ENCODE results near the gene EXOC2. TPM values are rescaled to one million over a fixed set of nuclear protein-coding genes. Genes with fewer than 3 reads are reported as not detected.

The EXOC2 gene
- total RNA-seq, 1 experiment from 2014 or later: 39.0 TPM

DNA sequence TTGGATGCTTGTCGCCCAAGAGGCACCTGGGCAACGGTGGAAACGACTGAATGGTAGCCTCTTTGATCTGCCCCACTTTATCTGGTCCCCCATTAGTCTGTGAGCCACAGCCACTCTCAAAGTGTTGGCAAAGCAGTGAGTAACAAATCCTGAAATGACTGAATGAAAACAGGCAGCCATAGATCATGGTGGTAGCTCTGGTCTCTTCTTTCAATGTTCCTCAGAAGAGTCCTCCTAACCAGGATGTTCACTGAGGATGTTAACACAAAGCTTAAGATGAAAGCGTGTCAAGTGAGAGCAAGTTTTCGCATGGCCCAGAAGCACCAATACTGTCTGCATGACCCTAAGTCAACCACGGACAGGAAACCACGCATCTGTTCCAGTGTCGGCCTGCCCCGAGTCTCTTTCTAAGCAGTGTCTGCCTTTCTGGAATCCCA lies 194.1 kb downstream of the EXOC2 start:
- no peak for DNase-seq (ENCODE audit: low spot score)

DNA sequence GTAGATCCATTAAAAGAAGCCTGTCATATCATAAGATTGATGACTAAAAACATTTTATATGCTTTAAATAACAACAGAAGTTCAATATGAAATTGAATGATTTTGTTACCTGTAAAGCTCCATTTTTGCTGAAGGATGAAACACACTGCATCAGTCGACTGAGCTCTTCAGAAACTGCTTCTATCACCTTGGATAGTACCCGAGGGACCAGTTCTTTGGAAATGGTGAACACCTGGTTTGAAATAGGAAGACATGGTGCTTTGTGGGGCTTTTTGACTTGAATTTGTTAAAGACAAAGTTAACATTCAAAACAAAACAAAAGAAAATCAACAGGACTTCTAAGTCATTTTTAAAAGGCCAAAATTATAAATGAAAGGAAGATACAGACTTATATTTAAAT lies 195.7 kb downstream of the EXOC2 start:
- no peak for DNase-seq (ENCODE audit: low spot score)

DNA sequence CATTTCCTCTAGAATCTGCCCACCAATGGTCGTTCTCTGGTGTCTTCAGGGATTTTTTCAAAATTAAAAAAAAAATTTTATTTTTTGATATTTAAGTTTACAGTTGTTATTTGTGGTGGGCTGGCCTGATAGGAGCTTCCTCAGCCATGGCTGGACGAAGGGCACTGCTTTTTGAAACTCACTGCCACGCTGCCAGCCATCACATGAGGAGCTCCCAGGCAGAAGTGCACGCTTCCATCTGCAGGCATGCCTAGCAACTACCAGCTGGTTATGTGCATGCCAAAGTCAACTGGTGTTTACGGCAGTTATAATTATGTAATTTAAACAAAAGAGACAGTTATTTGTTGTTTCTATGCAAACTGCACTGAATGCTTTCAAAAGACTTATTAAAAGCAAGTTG lies 196.3 kb downstream of the EXOC2 start:
- DNase-seq (ENCODE audit: low spot score): no peak

DNA sequence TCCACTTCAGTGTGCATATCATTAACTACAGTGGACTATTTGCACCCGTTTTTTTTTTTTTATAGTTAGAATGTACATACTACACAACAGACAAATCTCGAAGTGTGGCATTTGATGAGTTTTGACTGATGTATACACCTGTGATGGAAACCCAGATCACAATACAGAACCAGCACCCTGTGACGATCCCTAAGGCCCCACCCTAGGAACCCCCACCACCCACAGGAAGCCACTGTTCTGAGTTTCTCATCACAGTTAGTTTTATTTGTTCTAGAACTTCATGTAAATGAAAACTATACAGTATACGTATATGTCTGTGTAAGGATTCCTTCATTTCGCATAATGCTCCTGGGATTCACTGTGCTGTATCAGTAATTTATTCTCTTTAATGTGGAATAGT lies 198.5 kb downstream of the EXOC2 start:
- no peak for DNase-seq (ENCODE audit: low spot score)

DNA sequence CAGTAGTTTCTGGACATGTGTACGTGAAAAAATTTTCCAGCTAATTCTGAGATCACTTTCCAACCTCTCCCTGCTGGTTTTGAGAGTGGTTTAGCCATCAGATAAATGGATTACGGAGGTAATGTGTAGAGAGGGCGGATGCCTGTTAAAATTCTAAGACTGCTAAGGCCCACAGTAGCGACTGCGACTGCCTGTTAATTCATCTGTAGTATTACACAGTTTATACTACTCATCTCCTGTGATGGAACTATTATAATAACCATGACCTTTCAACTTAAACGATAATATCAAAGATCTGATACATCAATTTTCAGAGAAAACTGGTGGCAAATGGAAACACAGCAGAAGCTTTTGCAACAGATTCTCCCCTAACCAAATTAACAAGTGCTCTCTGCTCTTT lies 199.1 kb downstream of the EXOC2 start:
- no peak for DNase-seq (ENCODE audit: low spot score)

DNA sequence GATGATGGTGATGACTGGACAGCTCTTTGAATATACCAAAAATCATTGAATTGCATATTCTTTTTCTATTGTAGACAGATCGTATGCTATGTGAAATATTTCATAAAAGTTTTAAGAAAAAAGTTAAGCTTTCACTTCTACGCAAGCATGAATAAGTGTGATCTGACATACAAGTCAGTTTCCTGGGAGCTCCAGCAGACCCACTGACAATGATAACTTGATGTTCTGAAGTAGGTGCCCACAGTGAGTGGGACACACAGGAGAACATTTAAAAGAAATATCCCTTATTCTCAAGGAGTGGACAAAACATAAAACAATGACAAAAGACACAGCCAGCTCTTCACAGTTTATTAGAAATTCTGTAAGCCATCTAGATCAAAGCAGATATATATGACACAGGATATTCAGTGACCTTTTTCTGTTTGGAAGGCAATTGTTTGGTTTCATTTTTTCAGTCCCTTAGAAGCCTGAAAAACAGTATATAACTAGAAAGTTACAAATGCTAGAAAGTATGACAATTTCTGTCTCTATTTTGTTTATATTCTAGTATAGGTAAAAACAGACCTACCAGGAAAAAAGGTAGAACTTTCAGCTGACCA lies 200.0 kb downstream of the EXOC2 start:
- DNase-seq (ENCODE audit: low spot score): no peak

DNA sequence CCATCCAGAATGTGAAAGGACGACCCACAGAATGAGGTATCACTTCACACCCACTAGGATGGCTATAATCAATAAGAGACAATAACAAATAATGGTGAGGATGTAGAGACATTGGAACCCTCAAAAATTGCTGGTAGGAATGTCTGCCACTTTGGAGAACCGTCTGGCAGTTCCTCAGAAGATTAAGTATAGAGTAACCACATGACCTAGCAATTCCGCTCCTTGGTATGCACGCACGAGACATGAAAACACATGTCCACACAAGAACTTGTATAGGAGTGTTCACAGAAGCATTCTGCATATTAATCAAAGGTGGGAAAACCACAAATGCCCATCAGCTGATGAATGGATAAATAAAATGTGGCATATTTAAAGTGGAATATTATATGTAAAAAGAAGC lies 200.8 kb downstream of the EXOC2 start:
- DNase-seq (ENCODE audit: low spot score): no peak

DNA sequence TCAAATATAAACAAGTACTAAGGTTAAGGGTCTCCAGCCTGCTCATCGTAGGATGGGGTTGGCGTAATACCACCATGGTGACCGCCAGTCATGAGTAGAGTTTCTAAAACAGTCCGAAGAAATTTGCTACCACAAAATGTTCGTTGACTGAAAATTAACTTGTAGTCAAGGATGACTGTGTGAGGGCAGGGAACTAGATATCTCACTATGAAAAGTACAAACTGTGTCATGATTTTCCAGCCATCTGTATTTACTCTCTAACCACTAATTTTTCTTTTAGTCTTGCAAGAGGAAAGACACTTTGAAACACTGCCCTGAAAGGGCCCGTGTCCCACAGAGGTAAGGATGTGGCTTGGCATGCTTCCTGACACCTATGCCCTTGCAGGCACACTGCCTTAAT lies 201.7 kb downstream of the EXOC2 start:
- no peak for DNase-seq (ENCODE audit: low spot score)

DNA sequence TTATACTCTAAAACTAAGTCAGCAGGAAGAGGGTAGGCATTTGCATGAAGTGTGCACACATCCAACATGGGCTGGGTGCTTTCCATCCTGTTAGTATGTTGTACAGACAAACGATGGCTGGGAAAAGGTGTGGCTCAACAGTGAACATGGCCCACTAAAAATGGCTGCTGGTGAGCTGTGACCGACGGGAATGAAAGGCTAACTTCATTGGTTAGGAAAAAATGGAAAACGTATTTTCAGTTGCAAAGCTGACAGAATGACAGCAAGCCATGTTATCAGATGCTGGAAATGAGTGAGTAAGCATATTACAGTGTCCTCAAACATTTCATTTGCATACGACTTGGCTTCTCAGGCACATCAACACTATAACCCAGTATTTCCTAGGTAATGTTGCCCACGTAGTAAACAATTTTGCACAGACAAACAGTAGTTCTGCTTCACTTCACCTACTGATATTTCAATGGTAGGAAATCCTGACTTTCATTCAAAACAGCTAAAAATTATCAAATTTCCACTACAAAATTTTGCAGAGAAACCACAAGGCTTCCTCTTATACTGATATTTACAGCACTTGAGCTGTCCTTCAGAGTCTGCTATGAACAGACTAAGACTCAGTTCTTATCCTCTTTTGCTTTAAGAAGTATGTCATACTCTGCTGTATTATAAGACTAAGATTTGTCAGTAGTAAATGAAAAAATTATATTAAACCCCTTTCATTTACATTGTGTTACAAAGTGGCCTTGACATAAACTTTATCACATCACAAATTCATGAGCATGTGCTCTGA lies 202.5 kb downstream of the EXOC2 start:
- no peak for DNase-seq (ENCODE audit: low spot score)

DNA sequence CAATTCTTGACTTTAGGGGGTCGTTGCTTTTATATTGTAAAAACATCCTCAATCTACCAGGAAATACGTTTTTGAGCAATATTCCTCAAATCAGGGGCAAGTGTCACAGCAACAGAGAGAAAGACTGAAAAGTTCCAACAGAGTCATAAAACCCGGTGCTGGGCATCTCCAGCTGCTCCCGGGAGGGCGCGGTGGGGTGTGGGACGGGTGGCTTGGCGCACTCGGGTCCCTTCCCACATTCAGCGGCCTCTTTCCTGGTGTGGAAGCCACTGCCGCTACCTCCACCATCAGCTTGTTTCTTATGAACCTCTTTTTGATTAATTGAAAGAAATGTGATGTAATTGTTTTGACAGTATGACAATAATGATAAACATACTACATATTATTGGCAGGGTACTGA lies 203.2 kb downstream of the EXOC2 start:
- DNase-seq (ENCODE audit: low spot score): no peak

DNA sequence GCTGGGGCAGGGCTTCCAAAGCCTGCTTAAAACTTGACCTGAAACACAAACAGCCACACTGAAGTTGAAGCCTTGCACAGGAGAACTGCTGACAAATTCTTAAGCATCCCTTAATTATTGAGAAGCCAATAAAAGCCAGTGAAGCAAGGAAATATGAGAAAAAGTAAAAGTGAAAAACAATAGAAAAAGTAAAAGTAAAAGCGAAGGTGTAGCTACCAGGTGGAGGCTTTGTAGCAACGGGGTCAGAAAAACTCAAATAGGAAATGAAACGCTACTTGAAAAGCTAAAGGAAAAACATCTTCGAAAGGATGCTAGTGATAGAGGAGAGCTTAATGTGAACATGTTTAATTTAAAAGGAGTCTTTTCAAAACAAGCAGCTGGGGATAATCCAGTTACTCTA lies 203.9 kb downstream of the EXOC2 start:
- DNase-seq (ENCODE audit: low spot score): no peak

DNA sequence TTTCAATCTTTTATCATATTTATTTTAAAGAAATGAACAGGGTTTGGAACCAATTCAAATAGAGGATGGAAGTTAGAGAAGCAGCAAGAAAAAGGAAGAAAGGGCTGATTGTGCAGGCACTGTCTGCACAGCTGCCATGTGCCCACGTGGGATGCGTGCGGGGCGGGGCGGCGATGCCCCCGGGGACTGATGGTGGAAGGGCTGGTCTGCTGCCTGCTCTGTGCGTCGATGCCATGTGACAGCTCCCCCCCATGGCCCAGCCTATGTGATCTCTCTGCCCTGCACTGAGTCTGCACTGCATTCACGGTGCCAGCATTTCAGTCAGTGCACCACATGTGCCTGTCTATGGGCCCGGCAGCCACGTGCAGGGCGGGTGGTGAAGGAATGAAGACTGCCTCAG lies 205.0 kb downstream of the EXOC2 start:
- no peak for DNase-seq (ENCODE audit: low spot score)

DNA sequence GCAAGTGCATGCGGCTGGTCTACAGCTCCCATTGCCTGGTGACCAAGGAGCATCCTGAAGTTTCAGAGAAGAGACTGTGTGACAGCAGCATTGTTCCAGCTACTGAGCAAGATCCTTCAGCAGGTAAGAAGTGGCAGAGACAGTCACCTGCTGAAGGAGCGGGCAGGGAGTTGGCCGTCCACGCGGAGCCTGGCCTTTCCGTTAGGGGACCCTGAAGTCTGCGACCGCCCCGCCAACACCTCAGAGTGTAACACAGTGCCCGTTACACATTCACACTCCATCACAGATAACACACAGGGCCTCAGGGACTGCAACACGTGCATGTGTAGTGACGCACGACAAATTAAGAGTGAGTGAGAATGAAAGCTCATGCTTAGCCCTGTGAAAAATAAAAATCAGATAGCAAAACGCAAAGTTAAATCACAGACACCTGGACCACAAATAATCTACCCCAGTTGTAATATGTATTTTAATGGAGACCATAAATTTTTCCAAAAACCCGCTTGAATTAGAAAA lies 207.2 kb downstream of the EXOC2 start:
- no peak for DNase-seq (ENCODE audit: low spot score)

DNA sequence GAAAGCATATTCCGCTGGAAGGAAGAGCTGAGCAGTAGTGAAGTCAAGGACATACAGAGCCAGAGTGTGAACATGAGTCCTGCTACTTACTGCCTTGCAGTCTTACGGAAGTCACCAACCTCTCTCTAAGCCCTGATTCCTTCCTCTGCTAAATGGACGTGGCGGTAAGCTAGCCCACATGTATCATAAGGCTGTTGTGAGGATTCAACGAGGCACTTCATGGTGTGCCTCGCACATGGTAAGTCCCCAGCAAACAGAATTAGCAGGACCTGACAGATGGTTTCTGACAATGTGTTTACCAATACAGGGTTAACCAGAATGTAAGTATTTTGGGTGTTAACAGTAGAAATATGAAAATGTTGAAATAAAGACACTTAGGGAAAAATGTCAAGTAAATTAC lies 208.2 kb downstream of the EXOC2 start:
- no peak for DNase-seq (ENCODE audit: low spot score)

DNA sequence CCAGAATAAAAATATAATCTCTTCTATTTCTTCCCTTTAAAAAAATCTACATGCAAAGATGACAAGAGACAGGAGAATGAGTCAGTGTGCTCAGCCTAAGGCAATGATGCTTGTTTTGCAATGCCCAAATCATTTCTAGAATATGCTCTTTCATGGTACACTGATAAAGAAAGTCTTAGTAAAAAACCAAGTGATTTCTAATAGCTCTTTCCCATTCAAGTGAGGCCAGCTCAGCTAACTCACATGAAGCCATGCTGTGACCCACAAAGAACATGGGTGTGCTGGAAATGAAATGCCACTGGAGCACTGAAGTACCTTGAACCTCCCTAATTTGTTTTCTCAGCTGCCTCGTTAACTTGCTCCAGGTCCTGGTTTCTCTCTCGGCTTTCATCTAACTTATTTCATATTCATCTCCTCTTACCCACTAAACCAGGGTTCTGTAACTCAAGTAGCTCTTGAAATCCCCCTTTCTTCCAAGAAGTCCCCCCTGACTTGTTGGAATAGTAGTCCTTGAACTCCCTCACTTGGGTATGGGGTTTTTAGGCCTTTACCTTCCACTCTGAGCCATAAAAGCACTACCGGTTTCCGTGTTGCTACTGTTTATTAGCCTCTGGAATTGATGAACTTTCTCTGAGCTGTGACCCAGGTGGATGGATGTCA lies 208.7 kb downstream of the EXOC2 start:
- no peak for DNase-seq (ENCODE audit: low spot score)

DNA sequence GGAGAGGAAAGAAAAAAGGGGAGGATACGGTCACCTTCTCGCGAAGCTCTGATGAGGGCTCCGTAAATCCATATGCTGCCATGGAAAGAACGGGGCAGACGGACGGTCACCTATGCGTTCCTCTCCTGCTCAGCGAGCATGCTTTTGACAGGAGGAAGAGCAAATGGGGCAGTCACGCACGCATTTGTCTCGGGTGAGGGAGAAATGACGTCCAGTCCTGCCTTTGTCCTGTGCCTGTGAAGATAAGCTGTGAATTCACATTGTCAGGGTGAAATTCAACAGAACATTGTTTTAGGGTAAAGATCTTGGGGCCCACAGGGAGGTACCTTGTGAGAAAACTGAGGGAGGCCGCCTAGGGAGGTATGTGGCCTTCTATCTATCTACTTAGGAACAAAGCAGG lies 217.6 kb downstream of the EXOC2 start:
- no peak for DNase-seq (ENCODE audit: low spot score)

DNA sequence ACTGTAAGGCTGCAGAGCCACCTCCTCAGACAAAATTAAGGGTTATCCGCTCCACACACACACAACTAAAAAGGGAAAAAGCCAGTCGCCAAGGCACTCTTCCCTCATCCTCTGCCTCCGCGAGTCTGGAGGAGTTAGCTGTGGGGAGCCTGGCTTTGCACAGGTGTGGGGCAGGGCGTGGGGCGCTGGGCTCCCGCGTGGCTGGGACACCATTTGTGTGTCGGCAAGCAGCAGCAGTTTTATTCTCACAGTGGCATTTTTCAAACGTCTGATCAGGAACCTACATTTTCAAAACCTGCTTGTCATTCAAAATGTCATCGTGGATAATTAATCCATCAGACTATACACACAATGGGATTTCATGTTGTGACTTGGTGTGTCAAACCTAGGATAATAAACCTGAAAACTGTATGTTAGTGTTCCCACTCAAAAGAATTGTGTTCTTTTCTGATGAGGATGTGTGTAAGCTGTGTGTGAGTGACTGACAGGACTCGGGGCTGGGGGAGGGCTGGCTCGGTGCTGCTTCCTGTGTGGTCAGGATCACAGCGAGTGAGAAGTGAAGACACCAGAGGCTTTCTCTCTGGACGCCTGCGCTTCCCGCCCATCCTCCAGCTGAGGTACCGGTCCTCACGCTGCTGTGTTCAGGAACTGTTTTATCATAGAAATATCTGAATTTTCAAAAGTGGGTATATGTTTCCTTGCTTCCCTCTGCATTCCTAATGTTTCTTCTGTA lies 218.3 kb downstream of the EXOC2 start:
- DNase-seq (ENCODE audit: low spot score): peak; percentile 13

DNA sequence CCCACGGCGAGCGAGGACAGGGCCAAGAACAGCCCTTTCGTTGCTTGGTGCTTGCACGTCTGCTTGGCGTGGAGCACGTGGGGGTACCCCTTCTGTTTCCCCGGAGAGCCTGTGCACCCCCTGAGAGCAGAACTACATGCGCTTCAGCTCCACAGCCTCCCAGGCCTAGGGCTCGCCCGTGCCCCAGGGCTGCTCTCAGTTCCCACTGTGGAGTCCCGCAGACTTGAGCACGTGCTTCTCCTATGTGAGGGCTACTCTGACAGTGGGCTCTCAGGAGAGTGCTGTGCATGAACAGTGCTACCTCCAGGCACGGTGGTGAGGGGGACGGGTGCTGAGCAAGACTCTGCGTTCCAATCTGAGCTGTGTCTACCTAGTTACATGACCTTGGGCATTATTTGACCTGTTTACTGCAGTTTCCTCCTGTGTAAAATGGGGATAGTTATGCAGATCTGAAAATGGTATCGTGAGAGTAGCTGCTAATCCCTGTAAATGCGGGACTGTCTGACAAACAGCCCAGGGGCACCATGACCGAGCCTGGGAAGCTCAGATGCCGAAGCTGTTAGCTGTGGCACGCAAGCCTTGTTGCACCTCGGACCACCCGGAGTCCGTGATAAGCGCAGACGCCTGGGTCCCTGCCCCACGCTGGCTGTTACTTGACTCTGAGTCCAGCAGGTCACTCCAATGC lies 219.0 kb downstream of the EXOC2 start:
- no peak for DNase-seq (ENCODE audit: low spot score)

DNA sequence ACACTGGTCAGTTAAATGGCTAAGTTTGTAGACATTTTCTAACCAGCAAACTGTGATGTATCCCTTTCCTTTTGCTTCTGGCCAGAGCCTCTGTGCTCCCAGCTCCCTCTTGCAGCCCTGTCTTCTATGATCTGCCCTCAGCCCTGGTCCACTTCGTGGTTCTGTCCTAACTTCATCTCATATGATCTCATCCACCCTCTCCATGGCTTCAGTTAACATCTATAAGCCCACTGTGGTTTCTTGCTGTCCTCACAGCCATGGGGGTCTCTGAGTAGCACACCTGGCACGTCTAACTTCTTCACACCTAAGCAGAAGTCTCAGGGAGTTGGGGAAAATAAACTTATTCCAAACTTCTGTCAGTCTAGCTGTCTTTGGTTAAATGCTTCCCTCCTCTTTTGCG lies 219.6 kb downstream of the EXOC2 start:
- no peak for DNase-seq (ENCODE audit: low spot score)

DNA sequence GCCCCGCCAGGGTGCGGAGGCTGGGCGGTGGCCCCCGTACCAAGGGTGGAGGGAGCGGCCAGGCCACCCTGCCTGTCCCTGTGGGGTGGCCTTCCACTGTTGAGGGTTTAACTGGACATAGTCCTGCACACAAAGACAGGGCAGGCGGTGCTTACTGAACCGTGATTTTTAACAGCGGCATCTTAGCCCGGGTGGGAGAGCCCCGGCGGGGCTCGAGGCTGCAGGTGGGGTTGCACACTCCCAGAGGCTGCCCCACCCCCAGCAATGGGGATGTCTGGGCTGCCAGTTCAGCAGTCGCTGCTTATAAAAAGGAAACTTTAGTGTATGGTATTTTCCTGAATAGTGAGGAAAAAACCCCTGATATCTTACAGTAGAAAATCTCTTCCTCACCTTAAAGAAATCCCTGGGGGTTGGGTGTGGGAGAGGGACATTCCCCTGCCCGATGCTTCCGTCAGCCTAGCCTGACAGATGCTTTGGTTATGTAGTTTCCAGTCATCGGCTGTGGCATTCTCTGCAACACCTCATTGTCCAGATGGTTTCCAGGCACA lies 222.0 kb downstream of the EXOC2 start:
- DNase-seq (ENCODE audit: low spot score): no peak
